ENCODE measurements around the gene RNF17. TPM values are rescaled to one million over a fixed set of nuclear protein-coding genes. Genes with fewer than 3 reads are reported as not detected.

Gene RNF17
- polyA plus RNA-seq, 1 of the 3 experiments (the other 2 are of a cell fraction) = not detected

- POLR2A ChIA-PET = no interaction called here
- Histone ChIP-seq H4K20me1 (ENCODE audit: insufficient read depth) (no peaks in the 10 kb centered on the region), H3K4me2 (no peak overlapping the region)
Observed at GRCh38 chr13:24854311-24854710, 90.3 kb downstream of the RNF17 start.

GRCh38 chr13:24858953-24859352, 95.0 kb downstream of the RNF17 start:
- no peaks in the 10 kb centered on the region for H3K9me3 ChIP-seq
- H3K4me2 ChIP-seq = no peak overlapping the region
- no peak overlapping the region for H2AFZ ChIP-seq (ENCODE audit: low read depth)
- ChIA-PET CTCF (no interaction called here), POLR2A (no interaction called here)
- no peak overlapping the region for H3K9ac ChIP-seq
- H3K79me2 ChIP-seq (ENCODE audit: insufficient read depth) = no peaks in the 10 kb centered on the region
- no peaks in the 10 kb centered on the region for H4K20me1 ChIP-seq (ENCODE audit: insufficient read depth)
- H3K4me1 ChIP-seq (ENCODE audit: control insufficient read depth in 1 of 2, insufficient read depth in 2 of 2, low read depth in 1 of 2, low read length in 1 of 2) = no peaks in the 10 kb centered on the region
- H3K27ac ChIP-seq (ENCODE audit: low read depth in 2 of 2, low read length in 1 of 2) = no peak overlapping the region
- TF ChIP-seq FOXJ3 (CRISPR knock-in tag; IDR thresholded peaks at IDR 0.05) (no peak), GABPA (IDR thresholded peaks at IDR 0.05; ENCODE audit: low read depth) (no peak), PBX3 (IDR thresholded peaks at IDR 0.05) (no peak), FOXM1 (IDR thresholded peaks at IDR 0.05; ENCODE audit: low read depth) (no peak), SIN3A (IDR thresholded peaks at IDR 0.05; ENCODE audit: borderline replicate concordance, low read depth, low read length) (no peak), USF1 (IDR thresholded peaks at IDR 0.05; ENCODE audit: borderline replicate concordance, low read depth) (no peak), NRF1 (IDR thresholded peaks at IDR 0.05; ENCODE audit: low read depth, low read length) (no peak), USF2 (IDR thresholded peaks at IDR 0.05; ENCODE audit: borderline replicate concordance, low read depth, low read length) (no peak), TCF12 (IDR thresholded peaks at IDR 0.05) (no peak), RXRA (IDR thresholded peaks at IDR 0.05; ENCODE audit: borderline replicate concordance, low read depth) (no peak), IRF3 (IDR thresholded peaks at IDR 0.05; ENCODE audit: low read depth, low read length) (no peak)
- no peak for DNase-seq
- no peaks in the 10 kb centered on the region for H3K36me3 ChIP-seq (replicated peaks in 1 of 2; ENCODE audit: control insufficient read depth in 1 of 2, insufficient read depth in 2 of 2, low read length in 1 of 2)
- WGBS (ENCODE audit: low lambda C conversion rate) = 12% methylated on average over 5 of the region's 5 CpGs
- H3K4me3 ChIP-seq (ENCODE audit: low read depth in 2 of 2, low read length in 1 of 2) = no peak overlapping the region
- H3K27me3 ChIP-seq (ENCODE audit: insufficient read depth) = peaks cover 4% of the 10 kb centered on the region; the same call in 1 of the 2 replicates
- H3K9me2 ChIP-seq = no peaks in the 10 kb centered on the region
- H3F3A ChIP-seq (replicated peaks; ENCODE audit: insufficient read depth) = no peaks in the 10 kb centered on the region

More at GRCh38 chr13:24854311-24854710, 90.3 kb downstream of the RNF17 start:
- DNase-seq = no peak
- no peak overlapping the region for H3K9ac ChIP-seq
- no peak for TF ChIP-seq MAX (IDR thresholded peaks at IDR 0.05; ENCODE audit: low read depth)
- no peaks in the 10 kb centered on the region for H3K9me3 ChIP-seq
- H3K36me3 ChIP-seq (replicated peaks in 1 of 2; ENCODE audit: control insufficient read depth in 1 of 2, insufficient read depth in 2 of 2, low read length in 1 of 2) = no peaks in the 10 kb centered on the region
- H3K4me3 ChIP-seq (ENCODE audit: low read depth in 2 of 2, low read length in 1 of 2) = no peak overlapping the region
- no peaks in the 10 kb centered on the region for H3K4me1 ChIP-seq (ENCODE audit: control insufficient read depth in 1 of 2, insufficient read depth in 2 of 2, low read depth in 1 of 2, low read length in 1 of 2)
- no peaks in the 10 kb centered on the region for H3F3A ChIP-seq (replicated peaks; ENCODE audit: insufficient read depth)
- H2AFZ ChIP-seq (ENCODE audit: low read depth) = no peak overlapping the region
- H3K27ac ChIP-seq (ENCODE audit: low read depth in 2 of 2, low read length in 1 of 2) = no peak overlapping the region
- H3K79me2 ChIP-seq (ENCODE audit: insufficient read depth) = no peaks in the 10 kb centered on the region
- H3K27me3 ChIP-seq (ENCODE audit: insufficient read depth) = peaks cover 11% of the 10 kb centered on the region; the same call in 1 of the 2 replicates
- H3K9me2 ChIP-seq = no peaks in the 10 kb centered on the region
- CTCF ChIA-PET = no interaction called here

All from SK-N-SH (cell line).